ENCODE results near the gene PKN1. TPM values are rescaled to one million over a fixed set of nuclear protein-coding genes. Genes with fewer than 3 reads are reported as not detected.

The PKN1 gene
- total and polyA plus RNA-seq, 2 of the 13 experiments (the other 11 are each of a cell fraction or from before 2014, with no cell fraction given), result 45.7 to 54.5 TPM

DNA sequence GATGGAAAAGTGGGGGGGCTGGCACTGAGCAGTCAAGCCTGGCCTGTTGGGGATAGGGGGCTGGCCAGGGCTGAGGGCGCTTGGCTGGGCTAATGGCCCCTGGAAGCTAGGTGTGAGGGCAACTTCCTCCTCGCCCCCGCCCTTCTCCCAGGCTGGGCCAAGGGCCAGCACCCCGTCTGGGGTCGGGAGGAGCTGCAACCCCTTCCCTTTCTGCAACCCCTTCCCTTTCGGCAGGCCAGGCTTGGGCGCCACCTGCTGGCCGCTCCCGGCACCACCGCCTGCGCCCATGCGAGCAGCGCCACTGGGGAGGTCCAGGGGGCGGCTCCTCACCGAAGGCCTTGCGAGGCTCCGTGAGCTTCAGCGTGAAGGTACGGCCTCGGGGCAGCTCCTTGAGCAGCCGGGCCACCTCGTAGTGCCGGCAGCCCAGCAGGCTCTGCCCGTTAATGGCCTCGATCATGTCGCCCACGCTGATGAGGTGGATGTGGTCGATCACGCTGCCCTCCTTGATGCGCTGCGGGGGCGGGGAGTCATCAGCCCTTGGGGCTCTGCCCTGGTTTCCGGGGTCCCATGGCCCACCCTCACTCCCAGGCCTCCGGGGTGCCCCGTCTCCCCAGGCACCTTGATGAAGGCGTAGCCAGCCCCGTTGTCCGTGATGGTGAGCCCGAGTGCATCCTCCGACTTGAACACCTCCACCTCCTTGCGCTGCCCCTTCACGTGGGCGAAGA lies 47.0 kb downstream of the PKN1 start (continued):
- peak; percentile 42; the same call in 1 of the 2 replicates for TF ChIP-seq GABPB1 (CRISPR knock-in tag; IDR thresholded peaks at IDR 0.05)
- TF ChIP-seq HNRNPK (IDR thresholded peaks at IDR 0.05; ENCODE audit: low read depth, low read length, poor library complexity, severe bottlenecking), result peak; percentile 73
- peak; percentile 66 for TF ChIP-seq RBFOX2 (IDR thresholded peaks at IDR 0.05; ENCODE audit: low read depth, low read length)
- TF ChIP-seq AHR (CRISPR knock-in tag; IDR thresholded peaks at IDR 0.05), result no peak
- no peak for TF ChIP-seq TCF7L2 (IDR thresholded peaks at IDR 0.05; ENCODE audit: low read depth, low read length)
- TF ChIP-seq, protein P1, sequence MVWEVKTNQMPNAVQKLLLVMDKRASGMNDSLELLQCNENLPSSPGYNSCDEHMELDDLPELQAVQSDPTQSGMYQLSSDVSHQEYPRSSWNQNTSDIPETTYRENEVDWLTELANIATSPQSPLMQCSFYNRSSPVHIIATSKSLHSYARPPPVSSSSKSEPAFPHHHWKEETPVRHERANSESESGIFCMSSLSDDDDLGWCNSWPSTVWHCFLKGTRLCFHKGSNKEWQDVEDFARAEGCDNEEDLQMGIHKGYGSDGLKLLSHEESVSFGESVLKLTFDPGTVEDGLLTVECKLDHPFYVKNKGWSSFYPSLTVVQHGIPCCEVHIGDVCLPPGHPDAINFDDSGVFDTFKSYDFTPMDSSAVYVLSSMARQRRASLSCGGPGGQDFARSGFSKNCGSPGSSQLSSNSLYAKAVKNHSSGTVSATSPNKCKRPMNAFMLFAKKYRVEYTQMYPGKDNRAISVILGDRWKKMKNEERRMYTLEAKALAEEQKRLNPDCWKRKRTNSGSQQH (CRISPR knock-in tag; IDR thresholded peaks at IDR 0.05; ENCODE audit: low read depth), result 0 out of 2 replicates have a peak, but pooled peaks have one; percentile 24
- TF ChIP-seq HNRNPLL (IDR thresholded peaks at IDR 0.05; ENCODE audit: low read depth, low read length, poor library complexity, severe bottlenecking), result no peak
- TF ChIP-seq, protein P2, sequence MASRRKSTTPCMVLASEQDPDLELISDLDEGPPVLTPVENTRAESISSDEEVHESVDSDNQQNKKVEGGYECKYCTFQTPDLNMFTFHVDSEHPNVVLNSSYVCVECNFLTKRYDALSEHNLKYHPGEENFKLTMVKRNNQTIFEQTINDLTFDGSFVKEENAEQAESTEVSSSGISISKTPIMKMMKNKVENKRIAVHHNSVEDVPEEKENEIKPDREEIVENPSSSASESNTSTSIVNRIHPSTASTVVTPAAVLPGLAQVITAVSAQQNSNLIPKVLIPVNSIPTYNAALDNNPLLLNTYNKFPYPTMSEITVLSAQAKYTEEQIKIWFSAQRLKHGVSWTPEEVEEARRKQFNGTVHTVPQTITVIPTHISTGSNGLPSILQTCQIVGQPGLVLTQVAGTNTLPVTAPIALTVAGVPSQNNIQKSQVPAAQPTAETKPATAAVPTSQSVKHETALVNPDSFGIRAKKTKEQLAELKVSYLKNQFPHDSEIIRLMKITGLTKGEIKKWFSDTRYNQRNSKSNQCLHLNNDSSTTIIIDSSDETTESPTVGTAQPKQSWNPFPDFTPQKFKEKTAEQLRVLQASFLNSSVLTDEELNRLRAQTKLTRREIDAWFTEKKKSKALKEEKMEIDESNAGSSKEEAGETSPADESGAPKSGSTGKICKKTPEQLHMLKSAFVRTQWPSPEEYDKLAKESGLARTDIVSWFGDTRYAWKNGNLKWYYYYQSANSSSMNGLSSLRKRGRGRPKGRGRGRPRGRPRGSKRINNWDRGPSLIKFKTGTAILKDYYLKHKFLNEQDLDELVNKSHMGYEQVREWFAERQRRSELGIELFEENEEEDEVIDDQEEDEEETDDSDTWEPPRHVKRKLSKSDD (CRISPR knock-in tag; IDR thresholded peaks at IDR 0.05; ENCODE audit: low read depth), result peak; percentile 85
- TF ChIP-seq, protein P3, sequence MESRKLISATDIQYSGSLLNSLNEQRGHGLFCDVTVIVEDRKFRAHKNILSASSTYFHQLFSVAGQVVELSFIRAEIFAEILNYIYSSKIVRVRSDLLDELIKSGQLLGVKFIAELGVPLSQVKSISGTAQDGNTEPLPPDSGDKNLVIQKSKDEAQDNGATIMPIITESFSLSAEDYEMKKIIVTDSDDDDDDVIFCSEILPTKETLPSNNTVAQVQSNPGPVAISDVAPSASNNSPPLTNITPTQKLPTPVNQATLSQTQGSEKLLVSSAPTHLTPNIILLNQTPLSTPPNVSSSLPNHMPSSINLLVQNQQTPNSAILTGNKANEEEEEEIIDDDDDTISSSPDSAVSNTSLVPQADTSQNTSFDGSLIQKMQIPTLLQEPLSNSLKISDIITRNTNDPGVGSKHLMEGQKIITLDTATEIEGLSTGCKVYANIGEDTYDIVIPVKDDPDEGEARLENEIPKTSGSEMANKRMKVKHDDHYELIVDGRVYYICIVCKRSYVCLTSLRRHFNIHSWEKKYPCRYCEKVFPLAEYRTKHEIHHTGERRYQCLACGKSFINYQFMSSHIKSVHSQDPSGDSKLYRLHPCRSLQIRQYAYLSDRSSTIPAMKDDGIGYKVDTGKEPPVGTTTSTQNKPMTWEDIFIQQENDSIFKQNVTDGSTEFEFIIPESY (CRISPR knock-in tag; IDR thresholded peaks at IDR 0.05), result peak; percentile 99
- 0 out of 2 replicates have a peak, but pooled peaks have one; percentile 51 for TF ChIP-seq RXRA (CRISPR knock-in tag; IDR thresholded peaks at IDR 0.05)
- TF ChIP-seq, protein P4, sequence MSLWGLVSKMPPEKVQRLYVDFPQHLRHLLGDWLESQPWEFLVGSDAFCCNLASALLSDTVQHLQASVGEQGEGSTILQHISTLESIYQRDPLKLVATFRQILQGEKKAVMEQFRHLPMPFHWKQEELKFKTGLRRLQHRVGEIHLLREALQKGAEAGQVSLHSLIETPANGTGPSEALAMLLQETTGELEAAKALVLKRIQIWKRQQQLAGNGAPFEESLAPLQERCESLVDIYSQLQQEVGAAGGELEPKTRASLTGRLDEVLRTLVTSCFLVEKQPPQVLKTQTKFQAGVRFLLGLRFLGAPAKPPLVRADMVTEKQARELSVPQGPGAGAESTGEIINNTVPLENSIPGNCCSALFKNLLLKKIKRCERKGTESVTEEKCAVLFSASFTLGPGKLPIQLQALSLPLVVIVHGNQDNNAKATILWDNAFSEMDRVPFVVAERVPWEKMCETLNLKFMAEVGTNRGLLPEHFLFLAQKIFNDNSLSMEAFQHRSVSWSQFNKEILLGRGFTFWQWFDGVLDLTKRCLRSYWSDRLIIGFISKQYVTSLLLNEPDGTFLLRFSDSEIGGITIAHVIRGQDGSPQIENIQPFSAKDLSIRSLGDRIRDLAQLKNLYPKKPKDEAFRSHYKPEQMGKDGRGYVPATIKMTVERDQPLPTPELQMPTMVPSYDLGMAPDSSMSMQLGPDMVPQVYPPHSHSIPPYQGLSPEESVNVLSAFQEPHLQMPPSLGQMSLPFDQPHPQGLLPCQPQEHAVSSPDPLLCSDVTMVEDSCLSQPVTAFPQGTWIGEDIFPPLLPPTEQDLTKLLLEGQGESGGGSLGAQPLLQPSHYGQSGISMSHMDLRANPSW (CRISPR knock-in tag; IDR thresholded peaks at IDR 0.05; ENCODE audit: borderline replicate concordance), result no peak
- no peak for TF ChIP-seq TEAD3 (CRISPR knock-in tag; optimal IDR thresholded peaks at IDR 0.05; ENCODE audit: borderline replicate concordance)
- peak; percentile 80 for TF ChIP-seq ZBTB38 (CRISPR knock-in tag; IDR thresholded peaks at IDR 0.05)
- 0 out of 2 replicates have a peak, but pooled peaks have one; percentile 26 for TF ChIP-seq ZNF782 (CRISPR knock-in tag; IDR thresholded peaks at IDR 0.05; ENCODE audit: borderline replicate concordance)
- no peak for TF ChIP-seq PPARG (CRISPR knock-in tag; conservative IDR thresholded peaks at IDR 0.05)
- TF ChIP-seq ZIK1 (CRISPR knock-in tag; IDR thresholded peaks at IDR 0.05; ENCODE audit: borderline replicate concordance, low read depth), result 0 out of 2 replicates have a peak, but pooled peaks have one; percentile 35

Data from HepG2 (cell line).